HL-60 (cell line): ENCODE results near the gene TPPP2.

Source experiments
- DNase-seq, 2 experiments: peaks; one replicate each; pipeline ENCODE4 v3.0.0-alpha.2; 2010 to 2020; ENCODE audit warnings: low read depth in 1 of 2, low spot score in 1 of 2
- H3K27ac ChIP-seq: fragments of 250-450 bp; sonication (Bioruptor Pico); replicated peaks from 2 replicates; pipeline ENCODE4 v1.5.1; 2020; ENCODE audit warnings: mild to moderate bottlenecking, moderate library complexity
- H3K27me3 ChIP-seq: fragments of 250-450 bp; sonication (Bioruptor Pico); 2 replicates; pipeline ENCODE4 v1.5.1; 2021; ENCODE audit warnings: mild to moderate bottlenecking, moderate library complexity; ENCODE audit not compliant: insufficient read depth, poor library complexity, severe bottlenecking
- H3K4me3 ChIP-seq: replicated peaks from 2 replicates; pipeline ENCODE4 v1.5.1; 2011; ENCODE audit warnings: mild to moderate bottlenecking, control low read depth, low read length; ENCODE audit not compliant: insufficient read depth
- CTCF ChIP-seq: IDR thresholded peaks from one replicate; pipeline ENCODE4 v1.5.1; 2011; ENCODE audit warnings: low read length, control low read depth, inconsistent platforms; ENCODE audit not compliant: insufficient read depth
- GABPA ChIP-seq: IDR thresholded peaks from 2 replicates; pipeline ENCODE4 v1.6.1; 2012; ENCODE audit warnings: low read depth
- POLR2AphosphoS5 ChIP-seq: IDR thresholded peaks from 2 replicates; pipeline ENCODE4 v1.6.1; 2012; ENCODE audit warnings: low read depth
- REST ChIP-seq: IDR thresholded peaks from 2 replicates; pipeline ENCODE4 v1.6.1; 2012; ENCODE audit warnings: low read depth; ENCODE audit not compliant: insufficient replicate concordance
- SPI1 ChIP-seq: IDR thresholded peaks from 2 replicates; pipeline ENCODE4 v1.6.1; 2012; ENCODE audit warnings: low read depth, mild to moderate bottlenecking, borderline replicate concordance

TPPP2 gene

GRCh38 chr14:21011136-21011535 is 18.9 kb upstream of the TPPP2 start:
- Histone ChIP-seq H3K27ac (no peak overlapping the region), H3K4me3 (no peak overlapping the region), H3K27me3 (no peaks in the 10 kb centered on the region)
- TF ChIP-seq SPI1 (no peak), GABPA (no peak), POLR2AphosphoS5 (no peak), CTCF (no peak), REST (no peak)
- no peak for DNase-seq

GRCh38 chr14:21014761-21015190 is 15.2 kb upstream of the TPPP2 start:
- Histone ChIP-seq H3K4me3 (no peak overlapping the region), H3K27me3 (no peaks in the 10 kb centered on the region), H3K27ac (no peak overlapping the region)
- peak; percentile 62 to 80 for DNase-seq
- TF ChIP-seq REST, result no peak
- peak; percentile 72 for TF ChIP-seq CTCF

- Histone ChIP-seq H3K27me3 (no peaks in the 10 kb centered on the region), H3K27ac (no peak overlapping the region), H3K4me3 (no peak overlapping the region)
- DNase-seq, result peak; percentile 60 to 78
- TF ChIP-seq SPI1, result 0 out of 2 replicates have a peak, but pooled peaks have one; percentile 14
- TF ChIP-seq GABPA, result no peak
These were observed 14.7 kb upstream of the TPPP2 start for GRCh38 chr14:21015312-21015711.

- TF ChIP-seq SPI1 (peak; percentile 5; the same call in 1 of the 2 replicates), REST (no peak)
- Histone ChIP-seq H3K27ac (no peak overlapping the region), H3K4me3 (no peak overlapping the region), H3K27me3 (no peaks in the 10 kb centered on the region)
- peak; percentile 26 to 69 for DNase-seq
These were observed 13.4 kb upstream of the TPPP2 start for GRCh38 chr14:21016413-21017190.
